ENCODE measurements around the gene SLC35D2. TPM values are rescaled to one million over a fixed set of nuclear protein-coding genes. Genes with fewer than 3 reads are reported as not detected.
"Not testable (repeated sequence)": the region's sequence is repeated elsewhere in the genome, so short reads cannot be mapped to it uniquely, and the experiment has no call there.

The SLC35D2 gene
- polyA plus RNA-seq, 1 donor from 2014 or later = 0.07 TPM

DNA sequence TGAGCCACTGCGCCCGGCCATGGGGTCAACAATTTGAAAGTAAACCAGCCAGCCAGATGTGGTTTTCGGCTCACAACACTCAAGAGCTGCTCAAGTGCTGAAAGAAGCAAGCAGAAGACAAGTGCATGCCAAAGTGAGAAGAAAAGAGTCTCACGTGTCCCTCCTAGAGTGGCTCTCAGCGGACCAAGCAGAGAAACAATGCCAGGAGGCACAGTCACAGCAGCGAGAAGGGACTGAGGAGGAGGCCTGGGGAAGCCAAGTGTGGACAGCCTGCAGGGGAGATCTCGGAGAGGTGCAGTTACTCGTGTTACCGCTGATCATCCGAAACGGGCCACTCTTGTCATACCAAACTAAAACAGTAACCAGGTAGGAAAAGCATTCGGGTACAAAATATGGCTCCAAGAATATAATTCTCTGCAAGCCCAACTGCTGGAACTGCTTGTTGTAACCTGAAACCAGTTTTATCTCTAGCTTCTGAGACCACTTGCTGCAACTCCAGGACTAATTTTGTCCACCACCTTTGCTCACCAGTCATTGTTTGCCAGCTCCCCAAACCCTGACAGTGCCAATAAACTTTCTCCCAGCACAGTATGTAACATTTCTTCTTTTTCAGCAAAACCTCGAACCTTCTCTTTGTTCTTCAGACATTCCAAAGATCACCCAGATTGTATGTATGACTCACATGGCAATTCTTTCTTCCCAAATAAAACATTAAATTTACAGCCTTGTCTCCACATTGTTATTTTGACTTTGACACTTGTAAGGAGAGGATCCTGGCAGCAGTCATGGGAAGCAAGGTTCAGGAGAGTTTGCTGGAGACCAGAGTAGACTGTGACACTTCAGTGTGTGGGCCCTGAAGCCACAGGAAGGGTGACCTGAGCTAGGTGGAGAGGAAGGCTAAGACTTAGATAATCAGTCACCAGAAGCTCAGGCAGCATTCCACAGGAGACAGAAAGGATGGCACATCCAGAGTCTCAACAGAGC is 6.3 kb downstream of the SLC35D2 start:
- Histone ChIP-seq H3K9ac (ENCODE audit: low read length) (no peak overlapping the region), H3K79me2 (replicated peaks; ENCODE audit: insufficient read depth, low read length) (no peaks in the 10 kb centered on the region), H3K36me3 (ENCODE audit: insufficient read depth, low read length) (no peaks in the 10 kb centered on the region), H2AFZ (ENCODE audit: low read depth, low read length) (no peak overlapping the region), H3K9me2 (ENCODE audit: insufficient read depth, low read length) (no peaks in the 10 kb centered on the region), H3K9me3 (ENCODE audit: low read length) (no peaks in the 10 kb centered on the region), H3K27me3 (ENCODE audit: insufficient read depth, low read depth, low read length) (peaks cover 1% of the 10 kb centered on the region), H3F3A (ENCODE audit: insufficient read depth, low read length, poor library complexity, severe bottlenecking) (no peaks in the 10 kb centered on the region), H4K20me1 (ENCODE audit: insufficient read depth) (no peaks in the 10 kb centered on the region), H3K4me3 (ENCODE audit: low read length) (no peak overlapping the region), H3K4me2 (ENCODE audit: low read length) (no peak overlapping the region), H3K27ac (ENCODE audit: low read length) (no peak overlapping the region)
- TF ChIP-seq CTCF (IDR thresholded peaks at IDR 0.05; ENCODE audit: poor library complexity, severe bottlenecking) (no peak), POLR2AphosphoS5 (IDR thresholded peaks at IDR 0.05) (no peak), EZH2 (IDR thresholded peaks at IDR 0.05; ENCODE audit: borderline replicate concordance, insufficient read depth, low read length, poor library complexity, severe bottlenecking) (no peak), EP300 (conservative IDR thresholded peaks at IDR 0.05; ENCODE audit: poor library complexity, severe bottlenecking) (no peak), SMC3 (conservative IDR thresholded peaks at IDR 0.05; ENCODE audit: poor library complexity) (no peak), MXI1 (conservative IDR thresholded peaks at IDR 0.05; ENCODE audit: poor library complexity, severe bottlenecking) (no peak), REST (IDR thresholded peaks at IDR 0.05; ENCODE audit: borderline replicate concordance) (no peak), RAD21 (conservative IDR thresholded peaks at IDR 0.05) (no peak), TAF1 (IDR thresholded peaks at IDR 0.05; ENCODE audit: low read depth) (no peak)

- not testable (repeated sequence) for H3F3A ChIP-seq (ENCODE audit: insufficient read depth, low read length, poor library complexity, severe bottlenecking); H4K20me1 ChIP-seq (ENCODE audit: insufficient read depth); H3K27me3 ChIP-seq (ENCODE audit: insufficient read depth, low read depth, low read length); H3K9me3 ChIP-seq (ENCODE audit: low read length); H3K27ac ChIP-seq (ENCODE audit: low read length); H3K4me3 ChIP-seq (ENCODE audit: low read length); H3K4me2 ChIP-seq (ENCODE audit: low read length); H3K36me3 ChIP-seq (ENCODE audit: insufficient read depth, low read length); H2AFZ ChIP-seq (ENCODE audit: low read depth, low read length); H3K9ac ChIP-seq (ENCODE audit: low read length); H3K9me2 ChIP-seq (ENCODE audit: insufficient read depth, low read length); H3K79me2 ChIP-seq (replicated peaks; ENCODE audit: insufficient read depth, low read length)
Observed at GRCh38 chr9:96375507-96375906, 8.0 kb downstream of the SLC35D2 start.
